Medulla oblongata (tissue), 1 donor: Measurements from ENCODE around the gene OR2H2.
A peak's percentile ranks its signal among the peaks of the same experiment; 100 is the strongest.

Source experiments
- DNase-seq: peaks from one replicate; pipeline ENCODE4 v3.0.0-alpha.2; 2015; ENCODE audit errors: extremely low spot score

Gene OR2H2

DNA sequence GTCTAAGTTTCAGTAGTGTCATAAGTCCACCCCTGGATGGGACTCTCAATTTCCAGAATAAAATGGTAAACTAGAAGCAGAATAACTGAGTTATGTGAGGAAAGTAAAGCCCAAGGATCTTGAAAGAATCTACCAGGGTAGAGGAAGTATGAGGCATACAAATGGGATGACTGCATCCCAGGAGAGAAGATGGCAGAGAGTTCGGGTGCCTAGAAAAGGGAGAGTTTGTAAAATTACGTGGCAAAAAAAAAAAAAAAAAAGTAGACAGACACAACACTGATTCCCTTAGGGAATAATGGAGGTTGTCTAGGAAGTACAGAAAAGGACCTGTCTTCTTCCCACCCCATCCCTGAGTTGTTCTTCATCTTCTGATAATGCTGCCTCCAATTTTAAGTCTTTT, 44.6 kb downstream of the OR2H2 start:
- no peak for DNase-seq

DNA sequence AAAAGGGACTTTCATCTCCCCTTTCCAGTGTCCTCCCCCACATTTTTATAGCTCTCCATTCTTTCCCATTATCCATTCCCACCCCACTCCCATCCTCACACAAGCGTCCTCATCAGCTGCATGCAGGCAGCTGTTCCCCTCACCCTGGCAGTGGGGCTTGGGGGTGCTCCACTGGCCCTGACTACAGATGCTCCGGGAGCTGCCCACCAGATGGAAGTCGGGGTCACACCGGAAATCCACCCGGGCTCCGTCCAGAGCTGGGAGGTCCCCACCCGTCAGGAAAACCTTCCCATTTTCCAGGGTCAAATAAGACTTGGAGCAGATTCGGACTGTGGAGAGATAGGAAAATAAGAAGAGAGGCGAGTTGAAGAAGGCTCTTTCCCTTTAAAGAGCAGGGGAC, 45.4 kb downstream of the OR2H2 start:
- DNase-seq: no peak

DNA sequence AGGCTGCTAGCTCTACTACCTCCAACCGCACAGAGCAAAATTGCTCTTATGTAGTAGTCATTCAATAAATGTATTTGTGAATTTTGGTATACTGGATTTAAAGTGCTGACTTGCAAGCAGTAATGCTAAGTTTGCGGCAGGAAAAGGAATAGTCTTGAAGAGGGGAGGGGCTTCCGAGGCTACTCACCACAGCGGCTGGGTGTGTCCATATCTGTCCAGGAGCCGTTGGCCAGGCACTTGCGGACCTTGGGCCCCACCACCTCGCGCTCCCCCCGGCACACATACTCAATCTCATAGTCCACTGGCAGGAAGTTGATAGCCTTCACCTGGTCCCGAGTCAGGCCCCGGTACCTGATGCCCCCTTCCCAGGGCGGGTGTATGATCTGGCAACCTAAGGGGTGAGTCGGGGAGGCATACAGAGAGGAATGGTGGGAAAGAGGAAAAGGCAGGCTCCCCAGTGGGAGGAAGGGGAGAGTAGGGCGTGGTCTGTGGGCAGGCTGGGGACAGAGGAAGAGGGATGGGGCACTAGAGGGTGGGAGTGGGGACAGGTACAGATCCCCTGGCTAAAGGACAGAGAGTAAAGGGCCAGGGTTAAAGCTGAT, 46.4 kb downstream of the OR2H2 start:
- DNase-seq: no peak

DNA sequence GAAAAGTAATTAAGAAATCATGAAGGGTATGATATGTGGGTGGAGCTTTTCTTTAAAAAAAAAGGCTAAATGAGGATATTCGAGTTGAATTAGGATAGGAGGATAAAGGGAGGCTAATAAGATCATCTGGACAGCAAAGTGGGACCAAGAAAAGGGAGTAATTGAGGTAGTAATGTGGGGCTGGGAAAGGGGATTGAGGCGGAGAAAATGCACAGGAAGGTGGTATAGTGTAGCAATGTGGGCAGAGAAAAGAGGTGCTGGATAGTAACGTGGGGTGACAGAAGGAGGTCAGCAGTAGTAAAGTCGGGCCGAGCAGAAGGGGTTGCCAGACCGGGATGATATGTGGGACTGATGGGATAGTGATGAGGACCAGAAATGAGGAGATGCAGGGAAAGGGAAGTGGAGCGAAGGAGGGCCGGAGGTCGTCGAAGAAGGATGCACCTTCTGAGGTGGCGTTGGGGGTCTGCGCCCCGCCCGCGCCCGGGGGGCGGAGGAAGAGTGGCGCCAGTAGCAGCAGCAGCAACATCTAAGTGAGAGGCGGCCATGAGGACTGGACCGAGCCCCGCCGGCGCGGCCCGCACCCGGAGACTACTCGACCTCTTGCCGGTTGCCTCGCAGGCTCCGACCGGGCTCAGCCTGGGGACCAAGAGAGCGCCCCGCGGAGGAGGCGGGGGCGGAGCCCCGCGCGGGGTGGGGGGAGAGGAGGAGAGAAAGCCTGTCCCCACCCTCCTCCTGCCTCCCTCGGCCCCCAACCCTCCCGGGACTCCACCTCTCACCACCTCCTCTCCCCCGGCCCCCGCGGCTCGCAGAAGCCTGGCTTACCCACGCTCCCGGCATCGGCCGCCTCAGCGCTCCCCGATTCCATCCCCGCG, 47.2 kb downstream of the OR2H2 start:
- peak; percentile 64 for DNase-seq

DNA sequence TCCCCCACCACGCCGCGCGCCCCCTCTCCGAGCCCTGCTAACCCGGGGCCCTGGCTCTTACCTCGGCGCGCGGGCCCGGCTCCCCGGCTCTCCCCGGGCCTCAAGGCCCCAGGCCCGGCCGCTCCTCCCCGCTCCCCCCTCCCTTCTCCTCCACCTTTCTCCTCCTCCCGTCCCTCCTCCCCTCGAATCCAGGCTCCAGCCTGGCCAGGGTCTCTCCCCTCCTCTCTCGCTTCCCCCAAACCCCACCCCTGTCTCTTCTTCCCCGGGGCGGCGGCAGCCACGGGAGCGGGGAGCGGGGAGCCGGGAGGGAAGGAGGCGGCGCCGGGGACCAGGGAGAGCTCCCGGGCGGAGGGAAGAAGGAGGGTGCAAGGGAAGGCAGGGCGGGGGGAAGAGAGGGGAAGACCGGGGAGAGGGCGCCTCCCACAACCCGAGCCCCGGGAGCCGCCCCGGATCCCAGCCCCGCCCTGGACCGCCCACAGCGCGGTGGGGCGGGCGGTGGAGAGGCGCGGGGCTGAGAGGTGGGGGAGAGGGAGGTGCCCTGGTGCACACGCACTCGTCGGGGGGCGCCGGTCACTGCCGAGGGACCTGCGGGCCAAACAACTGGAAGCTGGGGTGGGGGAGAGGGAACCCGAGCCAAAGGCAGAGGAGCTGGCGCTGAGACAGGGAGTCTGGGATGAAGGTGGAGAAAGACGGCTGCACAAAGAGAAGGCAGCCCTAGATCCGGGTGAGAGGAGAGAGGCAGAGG, 48.0 kb downstream of the OR2H2 start, which contains the start of gene GABBR1:
GABBR1 (minus strand) TSS at position 395 of the 745 bp plus-strand sequence. CDS start 798 bp downstream, outside the sequence.
- peak; percentile 88 for DNase-seq

DNA sequence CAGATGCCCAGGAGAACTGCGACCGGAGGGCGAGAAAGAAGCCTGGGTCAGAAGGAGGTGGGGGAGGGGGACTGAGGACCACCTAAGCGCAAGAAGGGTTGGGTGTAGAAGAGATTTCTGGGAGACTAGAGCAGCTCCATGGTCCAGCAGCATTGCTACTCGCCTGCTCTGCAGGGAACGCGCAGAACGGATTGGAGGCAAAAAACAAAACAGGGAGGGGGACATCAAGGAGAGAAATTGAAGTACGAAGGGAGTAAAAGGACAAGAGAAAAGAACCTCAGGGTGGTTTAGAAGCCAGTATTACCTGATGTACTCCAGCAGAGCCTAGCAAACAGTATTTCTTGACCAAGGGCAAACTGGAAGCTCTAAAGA, 48.6 kb downstream of the OR2H2 start:
- peak; percentile 36 for DNase-seq

DNA sequence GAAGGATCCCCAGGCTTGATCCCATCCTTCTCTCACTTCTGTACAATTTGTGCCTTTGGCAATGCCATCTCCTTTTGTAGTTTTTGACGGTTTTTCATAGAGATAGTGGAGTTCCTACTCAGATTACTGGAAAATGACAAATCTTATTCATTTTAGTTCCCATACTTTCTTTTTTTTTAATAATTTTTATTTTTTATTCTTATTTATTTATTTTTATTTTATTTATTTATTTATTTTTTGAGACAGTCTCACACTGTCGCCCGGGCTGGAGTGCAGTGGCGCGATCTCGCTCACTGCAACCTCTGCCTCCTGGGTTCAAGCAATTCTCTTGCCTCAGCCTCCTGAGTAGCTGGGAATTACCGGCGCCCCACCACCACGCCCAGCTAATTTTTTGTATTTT, 52.3 kb downstream of the OR2H2 start:
- no peak for DNase-seq
